Daoy (cell line): ENCODE data around the gene OTOG. TPM values are rescaled to one million over a fixed set of nuclear protein-coding genes. Genes with fewer than 3 reads are reported as not detected.

Experiments
- DNase-seq: peaks from one replicate; pipeline ENCODE4 v3.0.0-alpha.2; 2015; ENCODE audit warnings: low read depth
- total RNA-seq: library from RNA; depleted of rRNA; stranded (reverse); fragments of >200 nt; shearing (Covaris generic); gene quantifications from 2 replicates; pipeline ENCODE4 v1.2.3, GENCODE V29; 2014; rRNA removed

The OTOG gene, protein sequence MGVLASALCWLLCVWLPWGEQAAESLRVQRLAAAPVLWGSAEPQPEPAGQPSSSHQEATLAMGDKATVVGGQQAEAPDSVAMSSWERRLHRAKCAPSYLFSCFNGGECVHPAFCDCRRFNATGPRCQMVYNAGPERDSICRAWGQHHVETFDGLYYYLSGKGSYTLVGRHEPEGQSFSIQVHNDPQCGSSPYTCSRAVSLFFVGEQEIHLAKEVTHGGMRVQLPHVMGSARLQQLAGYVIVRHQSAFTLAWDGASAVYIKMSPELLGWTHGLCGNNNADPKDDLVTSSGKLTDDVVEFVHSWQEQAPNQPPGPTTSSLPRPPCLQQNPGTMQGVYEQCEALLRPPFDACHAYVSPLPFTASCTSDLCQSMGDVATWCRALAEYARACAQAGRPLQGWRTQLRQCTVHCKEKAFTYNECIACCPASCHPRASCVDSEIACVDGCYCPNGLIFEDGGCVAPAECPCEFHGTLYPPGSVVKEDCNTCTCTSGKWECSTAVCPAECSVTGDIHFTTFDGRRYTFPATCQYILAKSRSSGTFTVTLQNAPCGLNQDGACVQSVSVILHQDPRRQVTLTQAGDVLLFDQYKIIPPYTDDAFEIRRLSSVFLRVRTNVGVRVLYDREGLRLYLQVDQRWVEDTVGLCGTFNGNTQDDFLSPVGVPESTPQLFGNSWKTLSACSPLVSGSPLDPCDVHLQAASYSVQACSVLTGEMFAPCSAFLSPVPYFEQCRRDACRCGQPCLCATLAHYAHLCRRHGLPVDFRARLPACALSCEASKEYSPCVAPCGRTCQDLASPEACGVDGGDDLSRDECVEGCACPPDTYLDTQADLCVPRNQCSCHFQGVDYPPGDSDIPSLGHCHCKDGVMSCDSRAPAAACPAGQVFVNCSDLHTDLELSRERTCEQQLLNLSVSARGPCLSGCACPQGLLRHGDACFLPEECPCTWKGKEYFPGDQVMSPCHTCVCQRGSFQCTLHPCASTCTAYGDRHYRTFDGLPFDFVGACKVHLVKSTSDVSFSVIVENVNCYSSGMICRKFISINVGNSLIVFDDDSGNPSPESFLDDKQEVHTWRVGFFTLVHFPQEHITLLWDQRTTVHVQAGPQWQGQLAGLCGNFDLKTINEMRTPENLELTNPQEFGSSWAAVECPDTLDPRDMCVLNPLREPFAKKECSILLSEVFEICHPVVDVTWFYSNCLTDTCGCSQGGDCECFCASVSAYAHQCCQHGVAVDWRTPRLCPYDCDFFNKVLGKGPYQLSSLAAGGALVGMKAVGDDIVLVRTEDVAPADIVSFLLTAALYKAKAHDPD (N-terminal part only)
- total RNA-seq = not detected in 2 replicates

DNA sequence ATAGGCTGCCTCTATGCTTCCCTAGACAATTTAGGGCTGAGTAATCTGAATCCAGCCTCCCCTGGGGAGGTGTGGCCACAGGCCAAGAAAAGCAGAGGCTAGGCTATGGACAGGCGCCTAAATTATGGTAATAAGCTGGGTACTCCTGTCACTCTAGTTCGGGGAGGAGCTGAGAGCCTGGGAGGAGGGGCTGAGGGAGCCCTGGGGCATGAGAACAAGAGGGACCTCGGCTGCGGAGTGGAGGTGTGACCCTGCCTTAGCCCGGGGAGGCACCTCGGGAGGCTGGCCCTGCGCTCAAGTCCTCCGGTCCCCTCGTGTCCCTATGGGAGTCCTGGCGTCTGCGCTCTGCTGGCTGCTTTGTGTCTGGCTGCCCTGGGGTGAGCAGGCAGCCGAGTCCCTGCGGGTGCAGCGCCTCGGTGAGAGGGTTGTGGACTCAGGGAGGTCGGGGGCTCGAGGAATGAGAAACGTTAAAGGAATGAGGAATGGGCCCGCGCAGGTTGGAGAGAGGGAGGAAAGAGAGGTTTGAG, at the start of gene OTOG:
Gene OTOG, plus strand, starts transcription at position 209 of the 527 bp plus-strand sequence. Its CDS starts 114 bp downstream, at position 323.
- peak; percentile 63 for DNase-seq

DNA sequence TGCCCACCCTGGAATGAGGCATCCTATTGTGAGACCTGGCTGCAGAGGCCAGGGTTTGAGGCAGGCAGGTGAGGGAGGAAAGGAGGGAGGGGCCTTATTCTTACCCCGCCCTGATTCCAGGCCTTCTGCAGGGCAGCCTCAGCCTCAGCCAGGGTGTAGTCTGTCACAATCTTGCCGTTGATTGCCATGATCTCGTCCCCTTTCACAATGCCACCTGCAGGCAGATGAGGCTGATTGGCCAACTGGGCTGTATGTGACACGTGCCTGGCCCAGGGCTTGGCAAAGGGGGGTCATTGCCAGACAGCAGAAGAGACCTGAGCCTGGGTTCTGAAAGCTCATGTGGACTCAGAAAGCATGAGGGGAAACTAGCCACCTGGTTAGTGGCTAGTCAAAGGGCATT, 49.0 kb upstream of the OTOG start:
- no peak for DNase-seq

DNA sequence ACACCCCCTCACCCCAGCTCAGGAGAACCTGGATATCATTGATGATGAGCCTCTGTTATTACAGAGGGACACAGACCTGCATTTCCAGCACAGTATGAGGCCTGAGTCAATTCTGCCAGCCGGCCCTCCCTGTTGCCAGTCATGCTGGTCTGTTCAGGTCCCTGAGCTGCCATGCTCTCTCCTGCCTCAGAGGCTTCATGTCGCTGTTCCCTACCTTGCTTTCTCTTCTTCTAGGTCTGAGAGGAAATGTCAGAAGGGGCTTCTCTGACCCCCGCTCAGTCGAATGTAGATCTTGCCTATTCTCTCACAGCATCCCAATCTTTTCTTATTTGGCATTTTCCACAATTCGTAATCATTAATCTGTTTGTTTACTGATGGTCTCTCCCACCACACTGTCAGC, 48.6 kb upstream of the OTOG start:
- peak; percentile 34 for DNase-seq

DNA sequence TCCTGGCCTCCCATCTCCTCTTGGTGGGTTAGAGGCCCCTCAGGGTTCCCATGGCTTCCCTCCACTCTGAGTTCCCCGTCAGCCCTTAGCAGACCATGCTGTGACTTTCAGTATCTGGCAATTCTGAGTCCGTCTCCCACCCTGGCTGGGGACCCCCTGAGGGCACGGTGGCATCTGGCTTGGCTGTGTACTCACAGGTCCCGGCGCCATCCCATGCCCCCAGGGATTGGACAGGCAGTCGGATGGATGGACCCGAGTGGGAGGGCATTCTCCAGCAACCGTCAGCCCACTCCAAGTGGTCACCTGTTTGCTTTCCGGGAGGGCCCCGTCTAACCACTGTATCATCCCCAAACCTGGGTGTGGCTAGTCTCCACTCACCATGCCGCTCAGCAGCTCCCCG, 46.4 kb upstream of the OTOG start:
- no peak for DNase-seq

DNA sequence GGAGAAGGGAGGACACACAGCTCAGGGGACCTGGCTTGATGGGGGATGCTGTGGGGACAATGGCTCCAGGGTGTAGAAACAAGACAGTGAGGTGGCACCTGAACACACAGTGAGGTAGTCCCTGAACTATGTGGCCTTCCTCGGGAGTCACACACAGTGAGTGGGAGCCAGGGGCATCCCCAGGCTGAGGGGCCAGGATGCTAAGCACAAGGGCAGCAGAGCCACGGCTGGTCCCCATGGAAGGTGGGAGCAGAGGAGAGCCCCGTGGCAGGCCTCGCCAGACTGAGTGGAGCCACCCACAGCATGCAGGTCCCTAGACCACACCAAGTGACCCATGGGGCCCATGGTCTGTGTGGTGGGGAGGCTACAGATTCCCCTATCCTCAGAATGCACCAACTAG, 44.4 kb upstream of the OTOG start:
- no peak for DNase-seq

DNA sequence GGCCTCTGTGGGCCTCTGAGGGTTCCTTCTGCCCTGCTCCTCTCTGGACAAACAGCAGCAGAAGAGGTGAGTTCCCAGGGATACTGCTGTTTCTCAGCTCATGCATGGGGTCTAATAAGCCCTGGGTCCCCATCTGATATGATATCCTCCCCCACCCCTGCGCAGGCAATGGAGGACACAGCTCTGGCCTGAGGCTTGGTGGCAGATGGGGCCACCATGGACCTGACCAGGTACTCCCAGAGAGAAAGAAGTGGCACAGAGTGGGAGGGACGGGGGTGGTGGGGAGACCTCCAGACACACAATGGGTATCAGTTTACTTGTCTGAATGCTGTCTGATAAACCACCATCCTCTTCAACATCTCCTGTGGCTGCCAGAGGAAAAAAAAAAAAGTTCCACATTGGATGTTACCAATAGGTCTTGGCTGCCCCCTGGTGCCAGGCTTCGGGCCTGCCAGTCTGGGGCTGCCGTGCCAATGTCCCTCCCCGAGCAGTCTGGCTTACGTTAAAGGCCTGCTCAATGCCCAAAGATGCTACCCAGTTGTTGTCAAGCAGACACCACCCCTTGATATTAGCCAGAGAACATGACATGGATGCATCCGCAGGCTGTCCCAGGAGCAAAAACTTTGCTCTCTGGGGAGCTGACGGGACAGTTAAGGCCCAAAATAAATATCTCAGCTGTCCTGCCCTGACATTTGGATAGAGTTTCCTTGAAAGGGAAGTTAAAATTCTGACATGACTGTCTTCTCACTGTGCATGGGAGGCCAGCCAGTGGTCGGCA, 42.5 kb upstream of the OTOG start:
- peak; percentile 67 for DNase-seq

DNA sequence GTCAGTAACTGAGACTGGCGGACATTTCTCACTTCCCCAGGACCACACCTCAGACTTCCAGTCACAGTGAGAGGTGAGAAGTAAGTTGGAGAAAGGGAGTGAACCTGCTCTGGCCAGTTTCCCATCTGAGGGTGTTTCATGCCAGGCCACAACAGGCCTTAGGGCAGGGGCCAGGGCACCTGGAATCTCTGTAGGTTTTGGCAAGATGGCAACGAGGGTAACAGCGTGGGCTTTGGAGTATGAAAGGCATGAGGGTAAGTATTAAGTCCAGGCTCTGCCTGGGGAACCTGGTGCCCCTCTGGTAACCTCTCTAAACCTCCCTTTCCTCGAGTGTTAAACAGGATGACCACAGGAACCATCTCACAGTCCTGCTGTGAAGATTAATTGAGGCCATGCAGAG, 41.9 kb upstream of the OTOG start:
- no peak for DNase-seq

DNA sequence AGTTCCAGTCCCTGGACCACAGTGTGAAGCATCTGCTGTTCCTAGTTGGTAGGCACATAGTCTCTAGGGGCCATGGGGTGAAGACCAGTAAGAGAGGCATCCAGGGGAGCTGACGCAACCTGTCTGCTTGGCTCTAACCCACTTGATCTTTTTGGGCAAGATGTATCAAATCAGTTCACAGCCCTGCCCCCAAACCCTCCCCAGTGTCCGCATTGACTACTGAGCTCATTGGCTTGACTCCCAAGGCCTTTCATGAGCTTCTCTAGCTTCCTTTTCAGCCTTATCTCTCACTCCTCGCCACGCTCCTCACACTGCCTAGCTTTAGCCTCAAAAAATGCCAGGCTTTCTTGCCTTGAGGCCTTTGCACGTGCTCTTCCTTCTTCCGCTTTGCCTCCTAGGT, 40.7 kb upstream of the OTOG start:
- DNase-seq = no peak

DNA sequence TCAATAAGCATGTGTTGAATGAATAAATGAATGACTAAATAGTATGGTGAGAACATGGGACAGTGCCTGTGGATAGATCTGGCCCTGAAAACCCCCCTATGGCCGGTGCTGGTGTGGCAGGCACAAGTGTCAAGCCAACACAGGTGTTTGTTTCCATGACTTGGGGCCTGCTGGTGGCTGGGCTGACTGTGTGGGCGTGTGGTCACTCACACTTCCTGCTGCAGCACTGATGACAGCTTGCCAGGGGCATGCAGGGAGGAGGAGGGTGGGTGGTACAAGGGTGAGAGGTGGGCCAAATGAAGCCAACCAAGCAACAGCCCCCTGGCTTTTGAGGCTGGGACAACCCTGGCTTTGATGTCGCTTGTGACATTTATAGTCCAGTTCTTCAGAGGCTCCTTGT, 40.1 kb upstream of the OTOG start:
- DNase-seq = no peak

DNA sequence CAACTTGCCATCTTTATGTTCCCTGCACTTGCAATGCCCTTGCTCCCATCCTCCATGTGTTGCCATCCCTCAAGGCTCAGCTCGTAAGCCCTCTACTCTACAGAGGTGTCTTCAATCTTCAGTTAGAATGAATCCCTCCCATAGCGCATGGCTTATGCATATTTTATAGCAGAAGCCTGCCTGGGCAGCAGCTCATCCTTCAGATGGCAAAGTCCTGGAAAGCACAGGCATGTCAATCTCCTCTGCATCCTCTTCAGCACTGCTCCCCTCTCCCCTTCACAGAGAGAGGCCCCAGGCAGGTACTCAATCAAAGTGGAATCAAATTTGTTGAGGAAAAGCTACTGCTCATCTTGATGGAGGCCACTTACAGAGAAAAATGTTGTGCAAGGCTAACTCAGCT, 39.3 kb upstream of the OTOG start:
- no peak for DNase-seq

DNA sequence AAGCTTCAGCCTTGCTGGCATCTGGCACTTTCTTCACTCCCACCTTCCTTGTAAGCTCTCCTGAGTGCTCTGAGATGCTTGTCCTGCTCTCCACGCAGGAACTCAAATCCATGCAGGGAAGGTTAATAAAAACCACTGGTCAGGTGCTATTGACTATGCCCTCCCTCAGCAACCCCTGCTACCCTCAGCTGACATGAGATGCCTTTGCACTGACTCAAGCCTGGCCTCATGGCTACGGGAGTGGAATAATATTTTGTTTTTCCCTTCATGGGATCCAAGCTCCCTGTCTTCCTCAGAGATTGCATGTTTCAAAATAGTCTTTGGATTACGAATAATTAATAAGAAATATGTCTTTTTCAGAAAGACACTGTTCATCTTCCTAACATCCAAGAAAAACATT, 38.8 kb upstream of the OTOG start:
- DNase-seq = peak; percentile 31

DNA sequence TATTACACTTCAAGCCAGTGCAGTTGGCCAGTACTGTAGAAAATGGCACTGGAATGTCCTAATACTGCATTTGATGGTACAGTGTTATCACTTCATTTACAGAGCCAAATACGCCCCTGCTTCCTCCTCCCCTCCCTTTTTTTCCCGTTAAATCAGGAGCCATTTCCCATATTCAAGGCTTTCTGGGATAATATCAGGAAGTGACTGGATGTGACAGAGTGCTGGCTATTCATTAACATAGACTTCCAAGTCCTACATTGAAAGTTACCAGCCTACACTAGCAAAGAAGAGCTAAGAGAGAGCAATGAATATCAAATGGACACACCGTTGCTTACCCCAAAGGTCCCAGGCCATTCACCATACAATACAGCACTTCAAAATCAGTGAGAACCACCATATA, 38.3 kb upstream of the OTOG start:
- DNase-seq = no peak

DNA sequence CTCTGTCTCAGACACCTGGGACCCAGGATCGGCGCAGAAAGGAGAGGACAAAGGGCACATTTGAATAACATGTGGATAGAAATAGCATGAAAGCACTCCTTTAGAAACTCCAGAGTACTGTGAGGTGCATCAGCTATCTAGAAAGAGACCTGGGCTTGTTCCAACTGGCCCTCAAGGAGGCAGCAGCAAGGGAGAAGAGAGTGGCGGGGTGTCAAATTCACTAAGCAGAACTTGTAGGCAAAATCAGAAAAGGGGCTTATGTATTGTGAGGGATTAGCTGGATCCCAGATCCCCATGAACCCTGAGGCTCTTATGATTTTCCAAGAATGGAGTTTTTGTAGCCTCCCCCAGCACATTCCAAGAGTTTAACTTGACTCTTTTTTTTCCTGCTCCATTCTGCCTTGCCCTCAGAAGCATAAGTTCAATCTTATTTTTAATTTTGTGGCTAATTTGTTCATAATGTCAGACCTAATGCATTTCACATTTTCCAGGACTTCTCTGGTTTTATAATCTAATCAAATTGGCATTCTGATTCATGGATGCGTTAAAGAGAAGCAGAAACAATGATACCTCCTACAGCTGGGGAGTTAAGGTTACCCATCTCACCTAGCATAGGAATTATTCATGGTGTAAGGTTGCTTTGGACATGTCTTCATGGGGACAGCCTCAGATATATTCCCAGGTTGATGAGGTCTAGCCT, 36.4 kb upstream of the OTOG start:
- DNase-seq = no peak

DNA sequence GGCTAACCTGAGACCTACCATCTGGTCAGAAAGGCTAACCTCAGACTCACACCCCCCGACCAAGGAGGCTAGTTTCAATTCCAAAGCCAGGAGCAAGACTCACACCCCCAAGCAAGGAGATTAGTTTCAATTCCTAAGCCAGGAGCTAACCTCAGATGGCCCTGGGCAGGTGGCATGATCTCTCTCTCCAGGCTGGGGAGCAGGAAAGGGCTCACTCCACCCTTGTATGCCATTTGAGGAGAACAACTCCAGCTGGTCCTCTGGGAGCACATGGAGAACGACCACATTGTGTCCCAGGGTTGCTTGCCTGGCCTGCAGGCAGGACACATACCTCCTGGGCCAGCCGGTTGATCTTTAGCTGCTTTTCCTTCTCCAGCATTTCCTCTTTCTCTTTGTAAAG, 35.5 kb upstream of the OTOG start:
- DNase-seq = no peak

DNA sequence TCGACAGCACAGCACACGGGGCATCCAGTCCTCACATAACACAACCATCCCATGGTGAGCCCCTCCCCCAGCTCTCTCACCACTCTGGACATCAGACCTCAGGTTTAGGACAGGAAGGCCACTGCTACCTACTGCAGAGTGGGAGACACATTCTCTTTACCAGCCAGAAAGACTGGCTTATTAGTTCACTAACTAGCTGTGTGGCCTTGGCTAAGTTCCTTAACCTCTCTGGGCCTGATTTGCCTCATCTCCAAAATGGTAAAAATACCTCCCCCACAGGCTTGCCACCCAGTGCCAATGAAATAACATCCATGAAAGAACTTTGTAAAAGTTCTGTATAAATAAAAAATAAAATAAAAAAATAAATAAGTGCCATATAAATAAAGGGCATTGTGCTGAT, 35.0 kb upstream of the OTOG start:
- DNase-seq = no peak

DNA sequence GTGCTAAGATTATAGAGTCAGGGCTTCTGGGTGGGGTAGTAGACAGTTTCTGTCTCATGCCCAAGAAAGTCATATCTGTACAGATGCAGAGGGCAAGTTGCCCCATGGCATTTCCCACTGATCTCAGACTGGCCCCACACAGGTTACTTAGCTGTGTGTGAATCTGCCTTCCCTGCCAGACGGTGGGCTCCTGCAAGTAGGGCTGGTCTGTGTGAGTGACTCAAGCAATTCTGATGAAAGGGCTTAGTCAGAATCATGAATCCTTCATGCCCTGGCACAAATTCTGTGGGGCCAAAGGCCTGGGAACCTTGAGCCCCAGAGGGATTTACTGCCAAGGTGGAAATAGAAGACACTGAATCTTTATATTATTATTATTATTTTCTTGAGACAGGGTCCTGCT, 33.2 kb upstream of the OTOG start:
- DNase-seq = peak; percentile 30

DNA sequence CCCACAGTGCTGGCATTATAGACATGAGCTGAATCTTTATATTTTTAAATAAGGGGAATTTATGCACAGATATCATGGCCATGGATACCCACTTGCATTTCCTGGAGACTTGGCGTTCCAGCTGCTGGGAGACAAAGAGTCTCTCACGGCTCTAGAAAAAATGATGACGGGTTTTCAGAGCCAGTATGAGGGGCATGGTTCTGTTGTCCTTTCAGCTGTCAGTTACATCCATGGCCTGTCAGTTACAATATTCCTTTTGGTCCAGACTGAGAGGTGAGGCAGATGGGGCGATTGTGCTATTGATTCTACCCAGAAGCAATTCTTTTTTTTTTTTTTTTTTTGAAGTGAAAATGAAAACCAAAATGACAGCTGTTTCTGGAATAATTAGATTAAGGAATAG, 32.6 kb upstream of the OTOG start:
- no peak for DNase-seq

DNA sequence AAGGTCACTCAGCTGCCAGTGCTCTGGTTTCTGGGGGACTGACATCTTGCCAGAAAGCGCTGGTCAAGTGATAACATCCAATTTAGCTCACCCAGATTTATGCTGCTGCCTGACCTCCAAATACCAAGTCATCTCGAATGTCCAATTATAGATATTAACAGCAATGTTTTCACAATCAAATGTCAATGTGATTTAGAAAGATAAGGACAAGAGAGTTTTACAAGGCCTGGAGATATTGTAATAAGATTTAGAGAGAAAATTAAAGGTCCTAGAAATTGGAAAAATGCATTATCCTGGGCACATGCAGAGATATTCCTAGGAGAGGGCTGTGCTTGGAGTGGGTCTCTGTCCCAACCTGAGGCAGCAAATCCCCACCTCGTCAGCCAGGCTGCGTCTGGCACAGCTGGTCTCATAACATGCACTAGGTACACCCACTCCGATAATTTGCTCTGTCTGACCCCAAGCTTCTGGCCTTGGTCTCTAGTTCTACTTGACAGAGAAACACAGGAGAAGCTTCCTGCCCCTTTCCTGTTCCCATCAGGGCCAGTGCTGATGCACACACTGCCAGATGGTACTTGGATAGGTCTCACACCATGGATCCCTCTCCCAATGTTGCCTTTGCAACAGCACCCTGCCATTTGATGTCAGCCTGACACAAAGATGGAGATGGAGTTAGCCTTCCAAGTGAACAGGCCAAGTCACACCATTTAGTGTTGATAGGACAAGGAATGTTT, 31.4 kb upstream of the OTOG start:
- no peak for DNase-seq

DNA sequence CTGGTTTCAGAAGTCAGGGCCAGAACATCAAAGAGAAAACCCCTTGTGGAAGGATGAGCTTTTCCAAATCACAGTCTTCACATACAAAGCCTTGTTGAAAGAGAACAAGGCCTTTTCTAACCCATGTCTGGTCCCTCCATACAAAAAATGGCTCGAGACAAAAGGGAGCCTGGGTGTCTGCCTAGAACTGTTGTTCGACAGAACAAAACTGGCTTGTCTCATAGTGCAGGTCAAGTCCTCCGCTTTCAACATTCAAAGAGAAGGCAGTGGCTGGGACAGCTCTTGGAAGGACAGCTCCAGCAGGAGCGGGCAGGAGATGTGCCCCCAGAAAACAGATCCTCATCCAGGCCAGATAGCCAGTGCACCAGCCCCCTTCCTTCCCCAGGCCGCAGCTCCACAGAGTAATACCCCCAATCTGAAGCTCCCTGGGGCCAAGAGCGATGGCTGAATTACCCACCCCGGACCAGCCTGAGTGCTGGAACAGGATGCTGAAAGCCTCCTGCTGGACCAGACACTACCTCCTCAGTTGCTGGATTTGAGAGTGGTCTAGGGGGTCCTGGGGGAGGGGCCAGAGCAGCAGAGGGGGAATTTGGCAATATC, 30.4 kb upstream of the OTOG start:
- no peak for DNase-seq
